GM18907 (cell line): ENCODE results near the gene ZNF318.
"Not testable (repeated sequence)": the region's sequence is repeated elsewhere in the genome, so short reads cannot be mapped to it uniquely, and the experiment has no call there.

Source experiments
- ATAC-seq: cut with Tn5 transposase; IDR thresholded peaks from one replicate; pipeline ENCODE4 v1.9.1; 2021; ENCODE audit warnings: mild to moderate bottlenecking, moderate library complexity; ENCODE audit not compliant: unreplicated experiment

ZNF318 gene

DNA sequence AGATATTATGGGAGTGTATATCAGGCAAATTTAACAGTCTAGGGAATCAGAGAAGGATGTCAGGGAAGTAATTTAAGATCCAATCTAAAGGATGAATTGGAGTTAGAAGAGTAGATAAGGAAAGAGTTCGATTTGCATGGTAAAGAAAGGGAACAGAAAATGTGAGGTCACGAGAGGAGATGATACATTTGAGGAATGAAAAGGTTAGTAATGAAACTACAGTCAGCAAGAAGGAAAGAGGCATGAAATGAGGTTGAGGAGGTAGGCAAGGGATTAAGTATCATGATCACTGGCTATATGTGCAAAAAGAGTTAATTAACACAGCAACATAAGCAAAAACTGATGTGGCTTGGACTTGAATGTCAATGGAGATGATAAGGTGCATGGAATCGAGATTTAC is 22.4 kb downstream of the ZNF318 start:
- no peak for ATAC-seq

DNA sequence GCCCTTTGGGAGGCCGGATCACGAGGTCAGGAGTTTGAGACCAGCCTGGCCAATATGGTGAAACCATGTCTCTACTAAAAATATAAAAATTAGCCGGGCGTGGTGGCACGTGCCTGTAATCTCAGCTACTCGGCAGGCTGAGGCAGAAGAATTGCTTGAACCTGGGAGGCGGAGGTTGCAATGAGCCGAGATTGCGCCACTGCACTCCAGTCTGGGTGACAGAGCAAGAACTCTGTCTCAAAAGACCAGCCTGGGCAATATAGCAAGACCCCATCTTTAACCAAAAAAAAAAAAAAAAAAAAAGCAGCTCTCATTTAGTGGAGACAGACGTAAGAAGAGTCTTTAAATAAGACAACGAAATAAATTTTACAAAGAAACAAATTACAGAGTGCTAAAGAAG is 23.2 kb downstream of the ZNF318 start:
- not testable (repeated sequence) for ATAC-seq

DNA sequence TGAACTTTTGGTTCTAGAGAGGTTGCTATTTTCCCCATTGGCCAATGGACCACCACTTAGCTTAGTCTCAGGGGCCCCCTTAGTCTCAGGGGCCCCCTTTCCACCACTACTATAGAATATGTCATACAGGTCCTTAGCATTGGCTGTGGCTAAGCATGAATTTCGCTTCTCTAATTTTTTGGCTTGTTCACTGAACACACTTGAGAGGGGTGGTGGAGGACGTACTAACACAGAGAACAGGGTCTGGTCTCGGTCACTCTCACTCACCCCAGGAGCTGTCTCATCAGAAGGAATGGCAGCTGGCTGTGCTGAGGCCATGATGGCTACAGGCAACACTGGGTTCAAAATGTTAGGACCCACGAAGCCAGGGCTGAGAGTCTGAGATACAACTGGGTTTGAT is 30.3 kb downstream of the ZNF318 start:
- ATAC-seq = peak; percentile 74

GRCh38 chr6:43338243-43338642 is 31.2 kb downstream of the ZNF318 start:
- peak; percentile 42 for ATAC-seq

DNA sequence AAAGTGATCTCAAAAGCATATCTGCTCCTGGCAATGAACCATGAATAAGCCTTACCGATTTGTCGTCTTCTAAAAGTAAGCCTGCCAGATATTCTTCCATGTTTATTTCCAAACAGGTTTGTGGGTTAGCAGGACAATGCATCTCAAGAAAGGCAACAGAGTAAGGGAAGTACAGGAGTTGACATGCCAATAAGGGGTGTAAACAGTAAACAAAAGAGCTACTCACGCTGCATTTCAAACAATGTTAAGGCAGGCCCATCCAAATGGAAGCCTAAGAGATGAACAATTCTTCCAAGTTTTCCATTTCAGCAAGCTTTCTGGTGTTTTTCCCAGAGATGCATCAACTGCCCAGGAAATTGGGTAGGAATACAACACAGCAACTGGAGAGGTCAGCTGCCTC is 33.1 kb downstream of the ZNF318 start:
- no peak for ATAC-seq

- no peak for ATAC-seq
Observed at GRCh38 chr6:43335469-43335868, 34.0 kb downstream of the ZNF318 start.

- no peak for ATAC-seq
Observed at GRCh38 chr6:43334466-43335095, 34.9 kb downstream of the ZNF318 start.

GRCh38 chr6:43331891-43332290 is 37.6 kb downstream of the ZNF318 start:
- no peak for ATAC-seq

DNA sequence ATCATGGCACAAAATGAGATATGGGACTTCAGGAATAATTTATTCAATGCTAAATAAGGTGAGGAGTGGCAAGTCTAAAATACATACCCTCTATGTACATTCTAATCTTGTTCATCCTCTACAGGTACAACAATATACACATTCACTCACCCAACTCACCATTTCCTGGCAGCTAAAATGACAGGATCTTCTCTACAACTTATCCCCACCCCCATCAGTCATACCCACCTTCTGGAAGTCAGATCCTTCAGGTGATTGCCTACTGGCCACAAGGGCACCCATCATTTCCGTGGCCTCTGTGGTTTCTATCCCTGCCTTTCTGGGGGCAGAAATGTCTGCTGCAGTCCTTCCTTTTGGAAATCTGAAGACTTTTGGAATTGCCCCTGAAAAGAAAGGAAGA is 38.0 kb downstream of the ZNF318 start:
- ATAC-seq = no peak

DNA sequence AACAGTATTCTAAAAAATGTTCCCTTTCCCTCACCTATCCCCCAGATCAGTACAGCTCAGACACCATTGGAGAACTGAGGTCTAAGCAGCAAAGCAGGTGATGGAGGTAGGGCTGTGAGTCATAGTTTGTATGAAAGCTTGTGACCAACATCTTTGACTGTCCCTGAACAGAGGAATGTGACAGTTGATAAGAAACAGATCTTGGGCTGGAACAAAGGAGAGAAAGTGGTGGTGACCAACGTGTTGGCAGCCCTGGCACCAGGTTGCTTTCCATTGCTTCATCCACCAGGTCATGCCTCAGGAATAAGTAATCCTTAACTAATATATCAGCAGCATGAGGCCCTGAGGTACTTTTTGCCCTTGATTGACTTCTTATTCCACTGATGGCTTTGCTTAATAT is 40.9 kb downstream of the ZNF318 start:
- ATAC-seq = no peak

DNA sequence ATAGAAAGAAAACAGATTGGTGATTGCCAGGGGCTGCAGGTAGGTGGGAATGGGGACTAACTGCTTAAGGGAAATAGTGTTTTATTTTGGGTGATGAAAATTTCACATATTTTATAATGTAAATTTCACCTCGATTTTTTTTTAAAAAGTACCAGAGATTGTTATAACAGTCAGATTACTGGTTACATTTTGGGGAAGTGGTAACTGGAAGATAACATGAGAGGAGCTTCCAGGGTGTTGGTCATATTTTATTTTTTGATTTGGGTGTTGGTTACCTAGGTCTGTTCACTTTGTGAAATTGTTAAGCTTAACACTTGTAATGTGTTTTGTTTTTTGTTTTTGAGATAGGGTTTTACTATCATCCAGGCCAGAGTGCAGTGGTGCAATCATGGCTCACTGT is 43.6 kb downstream of the ZNF318 start:
- ATAC-seq = no peak

- ATAC-seq = no peak
Observed at GRCh38 chr6:43318011-43318410, 51.4 kb downstream of the ZNF318 start.

DNA sequence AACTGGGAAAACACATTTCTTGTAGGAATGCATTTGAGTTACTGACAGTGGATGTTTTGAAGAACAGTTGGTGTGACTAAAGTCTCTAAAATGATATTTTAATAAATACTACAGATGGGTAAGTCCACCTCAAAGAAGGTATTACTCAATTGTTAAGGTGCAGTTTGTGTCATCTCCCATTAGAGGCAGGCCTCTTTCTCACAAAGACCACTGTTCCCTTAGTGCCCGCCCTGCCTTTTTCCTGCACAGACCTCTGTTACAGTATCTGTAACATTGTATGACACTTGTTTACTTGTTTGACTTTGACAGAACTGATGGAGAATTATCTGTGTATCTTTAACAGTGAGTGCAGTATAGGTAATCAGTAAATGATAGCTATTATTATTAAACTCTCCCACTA is 55.6 kb downstream of the ZNF318 start:
- ATAC-seq = no peak

DNA sequence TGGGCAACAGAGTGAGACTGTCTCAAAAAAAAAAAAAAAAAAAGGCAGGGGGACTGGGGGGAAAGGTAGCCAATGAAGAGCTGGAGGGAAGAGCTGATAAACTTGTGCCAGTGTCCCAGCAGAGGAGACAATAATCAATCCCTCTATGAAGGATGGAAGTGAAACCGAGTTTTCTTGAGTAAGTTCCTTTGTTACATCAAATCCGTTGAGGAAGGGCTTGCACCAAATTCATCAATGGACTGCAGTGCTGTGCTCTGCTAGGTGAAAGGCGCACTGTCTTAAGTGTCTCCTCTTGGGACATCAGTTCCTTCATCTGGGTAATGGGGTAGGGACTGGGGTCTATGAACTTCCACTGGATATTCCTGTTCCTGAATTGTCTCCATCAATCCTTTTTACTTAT is 57.8 kb downstream of the ZNF318 start:
- no peak for ATAC-seq

DNA sequence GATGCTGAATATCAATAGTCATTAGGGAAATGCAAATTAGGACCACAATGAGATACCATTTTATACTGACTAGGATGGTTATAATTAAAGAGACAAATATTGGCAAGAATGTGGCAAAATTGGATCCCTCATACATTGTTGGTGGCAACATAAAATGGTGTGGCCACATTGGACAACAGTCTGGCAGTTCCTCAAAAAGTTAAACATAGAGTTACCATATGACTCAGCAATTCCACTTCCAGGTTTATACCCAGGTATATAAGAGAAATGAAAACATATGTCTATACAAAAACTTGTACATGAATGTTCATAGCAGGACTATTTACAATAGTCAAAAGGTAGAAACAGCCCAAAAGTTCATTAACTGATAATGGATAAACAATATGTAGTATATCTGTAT is 58.8 kb downstream of the ZNF318 start:
- no peak for ATAC-seq

DNA sequence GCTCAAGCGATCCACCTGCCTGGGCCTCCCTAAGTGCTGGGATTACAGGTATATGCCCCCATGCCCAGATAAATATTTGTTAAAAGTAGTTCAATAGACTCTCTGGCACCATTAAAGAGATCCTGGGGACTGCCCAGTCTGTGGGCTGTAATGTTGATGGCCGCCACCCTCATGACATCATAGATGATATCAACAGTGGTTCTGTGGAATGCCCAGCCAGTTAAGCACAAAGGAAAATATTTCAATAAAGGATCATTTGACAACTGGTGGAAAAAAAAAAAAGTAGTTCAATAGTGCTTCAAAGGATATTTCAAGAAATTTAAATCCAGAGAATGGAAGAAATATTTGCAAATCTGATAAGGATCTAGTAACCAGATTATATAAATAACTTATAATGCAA is 59.3 kb downstream of the ZNF318 start:
- ATAC-seq = no peak

- ATAC-seq = no peak
Observed at GRCh38 chr6:43308990-43309477, 60.4 kb downstream of the ZNF318 start.

DNA sequence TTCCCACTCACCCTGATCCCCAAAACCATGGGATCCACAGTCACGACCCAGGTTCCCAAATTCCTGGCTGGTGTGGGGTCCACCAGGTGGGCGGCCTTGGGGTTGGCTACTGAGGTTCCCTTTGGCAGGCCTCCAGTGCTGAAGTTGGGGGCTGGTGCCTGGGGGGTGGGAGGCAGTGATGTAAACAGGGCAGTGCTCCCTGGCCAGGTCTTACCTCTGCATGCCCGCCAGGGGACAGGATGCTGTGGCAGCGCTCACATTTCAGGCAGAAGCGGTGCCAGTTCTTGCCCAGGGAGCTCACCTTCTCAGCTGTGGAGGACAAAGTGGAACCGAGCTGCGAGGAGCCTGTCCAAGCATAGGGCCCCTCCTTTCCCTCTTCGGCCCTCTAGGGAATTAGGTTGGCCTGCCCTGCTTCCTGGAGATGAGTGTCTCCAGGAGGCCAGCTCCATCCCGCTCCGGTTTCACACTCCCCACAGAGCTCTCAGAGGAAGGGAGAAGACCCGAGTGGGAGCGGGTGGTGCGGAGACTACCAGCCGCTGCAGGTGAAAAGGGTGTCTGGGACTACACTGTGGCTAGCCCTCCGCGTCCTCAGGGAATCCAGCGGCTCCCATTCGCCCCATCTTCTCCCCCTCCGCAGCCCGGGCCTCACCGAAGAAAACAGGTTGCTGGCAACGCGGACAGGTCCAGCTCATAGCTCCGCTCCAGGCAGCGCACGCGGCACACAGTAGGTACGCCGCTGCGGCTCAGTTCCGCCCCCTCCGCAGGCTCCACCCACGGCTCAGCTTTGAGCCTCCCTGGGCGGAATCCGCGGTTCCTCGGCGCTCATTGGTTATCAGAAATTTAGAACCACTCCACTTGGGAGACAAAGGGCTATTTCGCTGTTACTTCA is 61.1 kb downstream of the ZNF318 start, which contains the start of gene CRIP3:
Gene CRIP3 (minus strand): TSS at position 726 of the 889 bp plus-strand sequence. CDS start 34 bp downstream, at position 692.
- peak; percentile 56 for ATAC-seq

- ATAC-seq = no peak
Observed at GRCh38 chr6:43307451-43308100, 61.9 kb downstream of the ZNF318 start.

DNA sequence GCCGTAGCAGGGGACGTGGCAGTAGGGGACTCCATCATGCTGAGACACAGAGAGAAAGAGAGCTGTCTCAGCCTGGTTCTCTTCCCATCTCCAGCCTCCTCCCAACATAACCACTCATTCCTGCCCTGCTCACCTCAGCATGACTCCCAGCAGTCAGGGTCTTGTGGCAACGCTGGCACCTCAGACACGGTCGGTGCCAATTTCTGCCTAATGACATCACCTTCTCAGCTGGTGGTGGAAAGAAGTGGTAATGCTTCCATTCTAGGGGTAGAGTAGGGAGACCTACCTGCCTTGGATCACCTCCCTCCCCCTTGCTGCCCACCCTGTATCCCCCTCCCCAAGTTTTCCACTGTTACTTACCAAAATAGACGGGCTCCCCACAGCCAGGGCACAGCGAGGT is 63.4 kb downstream of the ZNF318 start:
- ATAC-seq = no peak

DNA sequence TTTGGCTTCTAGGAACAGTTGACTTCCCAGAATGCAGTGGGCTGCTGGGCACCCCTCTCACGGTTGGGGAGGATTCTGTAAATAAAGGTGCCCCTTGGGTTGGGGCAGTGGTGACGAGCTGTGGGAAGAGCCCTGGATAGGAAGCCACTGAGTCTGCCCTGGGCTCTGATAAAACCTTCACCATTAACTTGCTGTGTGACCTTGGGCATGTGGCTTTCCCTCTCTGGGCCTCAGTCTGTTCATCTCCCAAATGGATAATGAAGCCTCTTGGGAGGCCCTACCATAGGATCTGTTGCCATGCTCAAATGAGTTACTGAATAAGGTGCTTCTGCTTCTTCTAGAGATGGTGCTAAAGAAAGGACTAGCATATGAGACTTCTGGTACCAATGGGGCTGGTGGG is 64.6 kb downstream of the ZNF318 start:
- ATAC-seq = no peak

DNA sequence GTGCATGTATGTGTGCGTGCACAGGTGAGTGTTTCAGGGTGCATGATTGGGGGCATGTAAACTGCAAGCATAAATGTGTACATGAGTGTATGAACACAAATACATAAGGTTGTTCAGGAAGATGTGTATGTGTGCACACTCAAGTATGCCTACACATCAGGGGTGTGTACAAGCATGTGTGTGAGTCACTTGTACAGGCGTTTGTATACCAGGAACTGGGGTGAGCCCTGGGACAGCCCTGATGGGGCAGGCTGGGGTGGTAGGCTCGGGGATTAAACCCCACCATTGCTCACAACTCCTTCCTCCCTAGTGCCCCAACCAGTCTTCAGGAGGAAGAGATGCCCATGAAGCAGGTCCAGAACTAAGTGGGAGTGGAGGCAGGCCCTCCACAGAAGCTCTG is 65.1 kb downstream of the ZNF318 start:
- ATAC-seq = no peak
